Stimulated activated CD4-positive, alpha-beta T cell treated with anti-CD3 and anti-CD28 coated beads, TNF-alpha, amount 100 ng/mL, for 24 hours (primary cell): ENCODE results near the gene ACTR8.
"Not testable (repeated sequence)": the region's sequence is repeated elsewhere in the genome, so short reads cannot be mapped to it uniquely, and the experiment has no call there.

Source experiments
- DNase-seq, 3 experiments: peaks; one replicate each; pipeline ENCODE4 v3.0.0-alpha.2; 2020; ENCODE audit warnings: low read depth in 3 of 3

Gene ACTR8

GRCh38 chr3:53881691-53882593 is at the start of gene ACTR8:
Gene ACTR8 (minus strand): TSS chr3:53882152. CDS start chr3:53882101, 51 bp downstream.
- DNase-seq: peak; percentile 66 to 82 (median 73)

GRCh38 chr3:53927208-53927872 is 45.4 kb upstream of the ACTR8 start:
- not testable (repeated sequence) for DNase-seq

GRCh38 chr3:53921296-53921695 is 39.3 kb upstream of the ACTR8 start:
- DNase-seq: no peak

GRCh38 chr3:53919741-53920140 is 37.8 kb upstream of the ACTR8 start:
- no peak for DNase-seq

GRCh38 chr3:53913401-53913800 is 31.4 kb upstream of the ACTR8 start:
- no peak for DNase-seq

- DNase-seq: no peak
Observed at GRCh38 chr3:53902711-53903110, 20.8 kb upstream of the ACTR8 start.

- DNase-seq: no peak
Observed at GRCh38 chr3:53902067-53902466, 20.1 kb upstream of the ACTR8 start.

- no peak for DNase-seq
Observed at GRCh38 chr3:53900666-53901331, 18.8 kb upstream of the ACTR8 start.

- DNase-seq: no peak
Observed at GRCh38 chr3:53899750-53900149, 17.8 kb upstream of the ACTR8 start.

GRCh38 chr3:53892286-53892637 is 10.3 kb upstream of the ACTR8 start:
- DNase-seq: no peak

GRCh38 chr3:53891497-53892285 is 9.7 kb upstream of the ACTR8 start, which contains the start of gene SELENOK:
Gene SELENOK (minus strand): TSS chr3:53891859.
- peak; percentile 95 to 98 (median 95) for DNase-seq

GRCh38 chr3:53890726-53891475 is 8.9 kb upstream of the ACTR8 start:
- peak in 2 of 3 experiments; percentile 22 to 27 for DNase-seq

- no peak for DNase-seq
Observed at GRCh38 chr3:53888232-53888631, 6.3 kb upstream of the ACTR8 start.

GRCh38 chr3:53887446-53887845 is 5.5 kb upstream of the ACTR8 start:
- DNase-seq: no peak

GRCh38 chr3:53885239-53885638 is 3.3 kb upstream of the ACTR8 start:
- no peak for DNase-seq

- DNase-seq: no peak
Observed at GRCh38 chr3:53884623-53885022, 2.7 kb upstream of the ACTR8 start.

GRCh38 chr3:53883008-53883407 is 1.1 kb upstream of the ACTR8 start:
- DNase-seq: no peak

- no peak for DNase-seq
Observed at GRCh38 chr3:53880396-53881345, 1.3 kb downstream of the ACTR8 start.

GRCh38 chr3:53865732-53866499 is 16.0 kb downstream of the ACTR8 start:
- DNase-seq: no peak
